ENCODE data around the gene THUMPD3. TPM values are rescaled to one million over a fixed set of nuclear protein-coding genes. Genes with fewer than 3 reads are reported as not detected.

Gene THUMPD3
- total RNA-seq, 1 donor from 2014 or later = 43.9 TPM

DNA sequence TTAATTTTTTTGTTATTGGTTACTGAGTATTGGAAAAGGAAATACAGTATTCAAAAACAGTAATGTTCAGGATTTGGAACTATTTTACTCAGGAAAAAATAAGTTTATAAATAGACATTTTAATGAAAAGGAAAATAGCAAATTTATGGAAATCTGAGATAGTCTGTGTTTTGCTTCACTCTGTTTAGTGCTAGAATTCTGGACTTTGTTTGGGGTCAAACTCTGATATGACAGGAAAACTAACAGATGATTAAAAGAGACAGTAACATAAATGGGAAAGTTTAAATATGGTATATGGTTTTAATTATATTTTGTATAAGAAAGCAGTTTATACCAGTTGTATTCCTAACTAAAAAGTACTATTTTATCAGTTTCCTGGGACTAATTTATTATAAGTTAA is 52.0 kb downstream of the THUMPD3 start:
- DNase-seq (ENCODE audit: low read depth) = no peak
- TF ChIP-seq, protein P1, sequence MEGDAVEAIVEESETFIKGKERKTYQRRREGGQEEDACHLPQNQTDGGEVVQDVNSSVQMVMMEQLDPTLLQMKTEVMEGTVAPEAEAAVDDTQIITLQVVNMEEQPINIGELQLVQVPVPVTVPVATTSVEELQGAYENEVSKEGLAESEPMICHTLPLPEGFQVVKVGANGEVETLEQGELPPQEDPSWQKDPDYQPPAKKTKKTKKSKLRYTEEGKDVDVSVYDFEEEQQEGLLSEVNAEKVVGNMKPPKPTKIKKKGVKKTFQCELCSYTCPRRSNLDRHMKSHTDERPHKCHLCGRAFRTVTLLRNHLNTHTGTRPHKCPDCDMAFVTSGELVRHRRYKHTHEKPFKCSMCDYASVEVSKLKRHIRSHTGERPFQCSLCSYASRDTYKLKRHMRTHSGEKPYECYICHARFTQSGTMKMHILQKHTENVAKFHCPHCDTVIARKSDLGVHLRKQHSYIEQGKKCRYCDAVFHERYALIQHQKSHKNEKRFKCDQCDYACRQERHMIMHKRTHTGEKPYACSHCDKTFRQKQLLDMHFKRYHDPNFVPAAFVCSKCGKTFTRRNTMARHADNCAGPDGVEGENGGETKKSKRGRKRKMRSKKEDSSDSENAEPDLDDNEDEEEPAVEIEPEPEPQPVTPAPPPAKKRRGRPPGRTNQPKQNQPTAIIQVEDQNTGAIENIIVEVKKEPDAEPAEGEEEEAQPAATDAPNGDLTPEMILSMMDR (conservative IDR thresholded peaks at IDR 0.05; ENCODE audit: low read depth, low read length) = no peak
- no peak overlapping the region for H3K4me3 ChIP-seq (ENCODE audit: low read depth, low read length)

DNA sequence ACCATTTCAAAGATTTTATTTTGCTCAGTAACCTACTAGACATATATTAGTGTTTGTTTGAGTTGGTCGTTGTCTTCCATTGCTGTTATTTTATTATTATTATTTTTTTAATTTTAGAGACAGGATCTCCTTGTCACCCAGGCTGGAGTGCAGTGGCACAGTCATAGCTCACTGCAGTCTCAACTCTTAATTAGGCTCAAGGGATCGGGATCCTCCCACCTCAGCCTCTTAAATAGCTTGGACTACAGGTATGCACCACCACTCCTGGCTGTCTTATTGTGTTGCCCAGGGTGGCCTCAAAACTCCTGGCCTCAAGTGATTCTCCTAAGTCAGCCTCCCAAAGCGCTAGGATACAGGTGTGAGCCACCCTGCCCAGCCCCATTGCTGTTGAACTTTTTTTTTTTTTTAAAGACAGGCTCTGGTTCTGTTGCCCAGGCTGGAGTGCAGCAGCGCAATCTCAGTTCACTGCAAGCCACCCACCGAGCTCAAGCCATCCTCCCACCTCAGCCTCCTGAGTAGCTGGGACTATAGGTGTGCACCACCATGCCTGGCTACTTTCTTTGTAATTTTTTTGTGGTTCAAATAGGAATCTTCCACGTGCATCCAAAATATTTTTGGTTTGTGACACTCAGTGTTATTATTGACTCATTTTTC is 52.8 kb downstream of the THUMPD3 start:
- H3K4me3 ChIP-seq (ENCODE audit: low read depth, low read length) = no peak overlapping the region
- DNase-seq (ENCODE audit: low read depth) = no peak

DNA sequence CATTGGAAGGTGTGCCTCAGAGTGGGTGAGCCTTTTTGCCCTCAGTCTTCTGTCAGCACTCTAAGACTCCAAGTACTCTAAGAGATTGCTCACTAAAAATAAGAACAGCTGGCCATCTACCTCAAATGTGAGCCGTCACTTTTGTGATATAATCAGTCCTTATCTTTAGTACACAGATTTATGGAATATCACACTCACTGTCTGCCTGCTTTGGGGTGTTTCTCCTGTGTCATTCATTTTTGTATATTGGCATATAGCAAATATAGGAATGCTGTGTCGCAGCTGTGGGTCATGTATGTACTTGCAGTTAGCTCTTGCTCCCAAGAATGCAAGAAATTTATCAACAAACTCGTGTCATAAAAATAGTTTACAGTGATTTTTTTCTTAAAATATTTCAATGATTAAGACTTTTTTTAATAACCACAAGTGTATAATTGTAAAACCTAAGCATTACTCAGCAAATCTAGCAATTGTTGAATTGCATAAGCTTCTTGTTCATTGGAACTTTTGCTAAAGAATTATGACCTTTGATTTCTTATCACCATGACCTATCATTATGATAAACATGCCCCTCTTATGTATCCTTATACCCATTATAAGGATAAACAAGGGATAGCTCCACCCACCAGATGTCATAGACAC is 53.4 kb downstream of the THUMPD3 start:
- H3K4me3 ChIP-seq (ENCODE audit: low read depth, low read length) = no peak overlapping the region
- TF ChIP-seq, protein P1 (conservative IDR thresholded peaks at IDR 0.05; ENCODE audit: low read depth, low read length) = no peak
- no peak for DNase-seq (ENCODE audit: low read depth)

More for the DNA sequence above, 52.8 kb downstream of the THUMPD3 start:
- TF ChIP-seq, protein P1 (conservative IDR thresholded peaks at IDR 0.05; ENCODE audit: low read depth, low read length) = no peak

DNA sequence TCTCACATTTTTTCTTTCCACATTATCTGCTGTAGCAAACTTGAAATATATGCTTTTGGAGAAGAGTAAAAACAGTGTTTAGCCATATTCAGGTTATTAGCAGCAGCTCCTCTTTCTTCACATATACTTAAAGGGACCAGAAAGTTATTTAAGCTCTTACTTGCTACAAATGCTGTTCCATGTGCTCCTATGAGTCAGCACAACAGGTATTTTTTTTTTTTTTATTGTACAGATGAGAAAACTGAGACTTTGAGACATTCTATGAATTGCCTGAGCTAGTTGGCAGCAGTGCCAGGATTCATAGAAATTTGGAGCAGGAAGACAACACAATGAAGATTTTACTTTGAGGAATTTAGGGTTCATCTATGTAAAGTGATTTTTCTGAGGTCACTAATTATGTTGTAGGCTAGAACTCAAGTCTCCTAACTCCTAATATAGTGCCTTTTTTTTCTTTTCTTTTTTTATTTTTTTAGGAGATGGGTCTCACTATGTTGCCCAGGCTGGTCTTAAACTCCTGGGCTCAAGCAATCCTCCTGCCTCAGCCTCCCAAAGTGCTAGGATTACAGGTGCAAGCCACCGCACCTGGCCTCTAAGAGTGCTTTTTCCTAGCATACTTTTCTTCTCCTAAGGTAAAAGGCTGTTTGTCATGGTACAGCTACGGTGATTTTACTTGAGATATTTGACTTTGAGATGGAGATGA is 58.1 kb downstream of the THUMPD3 start:
- TF ChIP-seq, protein P1 (conservative IDR thresholded peaks at IDR 0.05; ENCODE audit: low read depth, low read length) = no peak
- no peak for DNase-seq (ENCODE audit: low read depth)
- H3K4me3 ChIP-seq (ENCODE audit: low read depth, low read length) = no peak overlapping the region

DNA sequence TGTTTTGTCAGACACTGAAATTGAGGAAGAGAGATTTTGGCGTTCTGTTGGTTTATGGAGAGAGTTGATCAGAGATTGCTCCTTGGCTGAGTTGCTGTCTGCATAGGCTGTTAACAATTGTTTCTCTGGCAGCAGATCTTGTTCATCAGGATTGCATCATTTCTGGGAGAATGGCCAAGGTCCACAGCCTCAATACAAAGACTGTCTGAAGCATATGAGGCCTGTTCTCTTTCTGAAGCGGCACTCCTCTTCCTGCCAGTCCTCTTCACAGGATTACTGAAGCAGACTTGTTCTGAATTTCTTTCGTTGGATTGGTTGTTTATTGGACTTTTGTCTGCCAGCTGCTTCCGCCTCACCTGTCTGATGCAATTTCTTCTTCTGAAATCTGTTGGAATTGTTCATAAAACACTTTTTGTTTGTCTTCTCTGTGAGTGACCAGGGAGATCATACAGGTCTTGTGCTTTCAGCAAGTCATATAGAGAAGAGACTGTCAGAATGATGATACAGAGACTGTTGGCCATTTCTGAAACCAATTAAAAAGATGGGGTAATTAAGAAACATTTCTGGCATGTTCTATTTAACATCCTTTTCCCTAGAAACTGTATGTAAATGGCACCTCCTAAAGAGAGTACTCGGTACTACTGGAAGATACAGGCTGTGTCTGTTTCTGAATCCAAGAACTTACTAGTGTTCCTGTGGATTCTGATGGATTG is 60.0 kb downstream of the THUMPD3 start:
- H3K4me3 ChIP-seq (ENCODE audit: low read depth, low read length) = peak overlapping the region; percentile 26
- TF ChIP-seq, protein P1 (conservative IDR thresholded peaks at IDR 0.05; ENCODE audit: low read depth, low read length) = peak; percentile 66

DNA sequence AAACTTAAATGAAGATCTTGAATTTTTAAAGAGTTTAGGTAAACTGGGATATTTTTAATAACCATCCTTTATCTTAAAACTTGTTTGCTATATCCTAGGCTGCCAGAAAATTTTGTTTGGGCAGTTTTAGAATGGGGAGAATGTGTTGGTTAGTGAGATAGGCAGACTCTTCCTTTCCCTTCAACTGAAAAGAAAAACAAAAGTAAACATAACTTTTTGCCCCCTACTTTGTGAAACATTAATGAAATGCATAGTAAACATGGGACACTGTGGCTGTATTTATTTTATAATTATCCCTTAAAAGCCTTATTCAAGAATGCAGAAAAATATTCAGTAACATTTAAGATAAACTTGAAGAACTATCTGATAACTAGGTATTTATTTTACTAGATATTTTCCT is 65.6 kb downstream of the THUMPD3 start:
- DNase-seq (ENCODE audit: low read depth) = no peak
- TF ChIP-seq, protein P1 (conservative IDR thresholded peaks at IDR 0.05; ENCODE audit: low read depth, low read length) = no peak

More for the DNA sequence above, 60.0 kb downstream of the THUMPD3 start:
- peak; percentile 83 for DNase-seq (ENCODE audit: low read depth)

More for the DNA sequence above, 65.6 kb downstream of the THUMPD3 start:
- H3K4me3 ChIP-seq (ENCODE audit: low read depth, low read length) = no peak overlapping the region
